Natural killer cell (primary cell): Measurements from ENCODE around the gene RUNX1. TPM values are rescaled to one million over a fixed set of nuclear protein-coding genes. Genes with fewer than 3 reads are reported as not detected.

Source experiments
- ATAC-seq, 3 donors: fragments of 150-1000 bp in 2 of 3; fragments of 200-7000 bp in 1 of 3; cut with Tn5 transposase; 1 replicate in 1 of 3; 2 replicates in 2 of 3; pipeline ENCODE4 v1.10.0; 2021; ENCODE audit warnings: mild to moderate bottlenecking in 2 of 3, moderate library complexity in 2 of 3
- DNase-seq, 2 donors: peaks; one replicate each; pipeline versions ENCODE4 v3.0.0 to v3.0.0-alpha.2; 2013 to 2021; ENCODE audit warnings: mixed read lengths in 1 of 2
- H3K27ac ChIP-seq: one replicate; pipeline ENCODE4 v1.5.1; 2013; ENCODE audit warnings: mild to moderate bottlenecking, low read length
- H3K27me3 ChIP-seq: one replicate; pipeline ENCODE4 v1.6.1; 2013; ENCODE audit warnings: low read length; ENCODE audit not compliant: control insufficient read depth, insufficient read depth
- H3K36me3 ChIP-seq: one replicate; pipeline ENCODE4 v1.6.1; 2013; ENCODE audit warnings: low read length; ENCODE audit not compliant: control insufficient read depth, insufficient read depth
- H3K4me1 ChIP-seq: one replicate; pipeline ENCODE4 v1.6.1; 2013; ENCODE audit warnings: low read length; ENCODE audit not compliant: control insufficient read depth, insufficient read depth
- H3K4me3 ChIP-seq: one replicate; pipeline ENCODE4 v1.5.1; 2013; ENCODE audit warnings: low read length
- H3K9me3 ChIP-seq: one replicate; pipeline ENCODE4 v1.6.1; 2013; ENCODE audit warnings: low read length; ENCODE audit not compliant: control insufficient read depth, insufficient read depth
- H3K27ac Mint-ChIP-seq, 2 donors: one replicate each; pipeline ENCODE4 v1.8.0; 2022; ENCODE audit warnings: mild to moderate bottlenecking in 2 of 2, mixed read lengths in 2 of 2, moderate library complexity in 1 of 2
- H3K27me3 Mint-ChIP-seq, 2 donors: one replicate each; pipeline ENCODE4 v1.8.0; 2022; ENCODE audit warnings: low read depth in 2 of 2, mixed read lengths in 2 of 2
- H3K36me3 Mint-ChIP-seq: one replicate; pipeline ENCODE4 v1.8.0; 2022; ENCODE audit warnings: mixed read lengths
- H3K4me1 Mint-ChIP-seq, 2 donors: one replicate each; pipeline ENCODE4 v1.8.0; 2022; ENCODE audit warnings: mixed read lengths in 2 of 2
- H3K4me3 Mint-ChIP-seq: one replicate; pipeline ENCODE4 v1.8.0; 2022; ENCODE audit warnings: mild to moderate bottlenecking, moderate library complexity, mixed read lengths
- H3K9me3 Mint-ChIP-seq, 2 donors: one replicate each; pipeline ENCODE4 v1.8.0; 2022; ENCODE audit warnings: mixed read lengths in 2 of 2
- WGBS: methylation state at CpG from one replicate; pipeline ENCODE4 v1.1.7; 2013; ENCODE audit warnings: missing lambda C conversion rate; ENCODE audit not compliant: insufficient coverage; 5-methylcytosine and 5-hydroxymethylcytosine counted together
- intact Hi-C: fragments of 100-400 bp; cut with micrococcal nuclease; formaldehyde crosslinking; loops from one replicate; pipeline ENCODE4 v1.14.2; 2022
- total RNA-seq, 4 donors: library from RNA; stranded (reverse); fragments of 120-200 nt in 1 of 4; gene quantifications; one replicate each; pipeline versions ENCODE4 v1.2.3 to v1.2.4, GENCODE V29; 2013 to 2022
- TF ChIP-seq, protein P1 (sequence below): fragments of 200-600 bp; IDR thresholded peaks from one replicate; pipeline ENCODE4 v1.8.0; 2022; ENCODE audit warnings: antibody characterized with exemption

The RUNX1 gene
- total RNA-seq, 3 donors from 2014 or later (not counting 1 experiment from before 2014, with no cell fraction given) = 62.1 to 171 (median 98.2) TPM

DNA sequence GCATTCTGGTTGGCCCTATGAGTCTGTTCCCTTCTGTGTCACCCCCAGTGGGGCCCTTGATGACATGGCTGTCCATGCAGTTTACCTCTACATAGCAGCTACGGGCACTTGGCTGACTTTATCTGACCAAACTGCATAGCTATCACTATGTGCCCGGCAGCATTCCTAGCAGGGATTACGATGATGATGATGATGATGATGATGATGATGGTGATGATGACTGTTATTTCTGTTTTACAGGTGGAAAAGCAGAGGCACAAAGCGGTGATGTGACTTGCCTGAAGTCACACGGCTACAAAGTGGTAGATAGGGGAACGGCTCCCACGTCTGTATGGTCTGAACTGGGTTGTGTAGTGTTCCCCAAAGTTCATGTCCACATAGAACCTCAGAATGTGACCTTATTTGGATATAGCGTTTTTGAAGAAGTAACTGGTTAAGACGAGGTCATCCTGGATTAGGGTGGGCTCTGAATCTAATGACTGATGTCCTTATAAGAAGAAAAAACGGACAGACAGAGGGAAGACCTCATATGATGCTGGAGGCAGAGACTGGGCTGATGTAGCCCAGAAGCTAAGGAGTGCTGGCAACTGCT, 57.6 kb downstream of the RUNX1 start:
- DNase-seq = no peak
- no peaks in the 10 kb centered on the region for H3K27me3 ChIP-seq
- no peak for ATAC-seq
- Mint-ChIP-seq H3K4me1 (peaks cover 67 to 70% of the 10 kb centered on the region in 2 donors), H3K36me3 (no peaks in the 10 kb centered on the region), H3K9me3 (no peaks in the 10 kb centered on the region), H3K27ac (peak overlapping the region; percentile 10 to 25), H3K27me3 (no peaks in the 10 kb centered on the region), H3K4me3 (peak overlapping the region; percentile 18)
- 86% methylated on average over 10 of the region's 10 CpGs for WGBS
- intact Hi-C loops = no loop called here
- H3K36me3 ChIP-seq = peaks cover 2% of the 10 kb centered on the region
- TF ChIP-seq, protein P1, sequence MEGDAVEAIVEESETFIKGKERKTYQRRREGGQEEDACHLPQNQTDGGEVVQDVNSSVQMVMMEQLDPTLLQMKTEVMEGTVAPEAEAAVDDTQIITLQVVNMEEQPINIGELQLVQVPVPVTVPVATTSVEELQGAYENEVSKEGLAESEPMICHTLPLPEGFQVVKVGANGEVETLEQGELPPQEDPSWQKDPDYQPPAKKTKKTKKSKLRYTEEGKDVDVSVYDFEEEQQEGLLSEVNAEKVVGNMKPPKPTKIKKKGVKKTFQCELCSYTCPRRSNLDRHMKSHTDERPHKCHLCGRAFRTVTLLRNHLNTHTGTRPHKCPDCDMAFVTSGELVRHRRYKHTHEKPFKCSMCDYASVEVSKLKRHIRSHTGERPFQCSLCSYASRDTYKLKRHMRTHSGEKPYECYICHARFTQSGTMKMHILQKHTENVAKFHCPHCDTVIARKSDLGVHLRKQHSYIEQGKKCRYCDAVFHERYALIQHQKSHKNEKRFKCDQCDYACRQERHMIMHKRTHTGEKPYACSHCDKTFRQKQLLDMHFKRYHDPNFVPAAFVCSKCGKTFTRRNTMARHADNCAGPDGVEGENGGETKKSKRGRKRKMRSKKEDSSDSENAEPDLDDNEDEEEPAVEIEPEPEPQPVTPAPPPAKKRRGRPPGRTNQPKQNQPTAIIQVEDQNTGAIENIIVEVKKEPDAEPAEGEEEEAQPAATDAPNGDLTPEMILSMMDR = no peak
- H3K9me3 ChIP-seq = no peaks in the 10 kb centered on the region
- no peak overlapping the region for H3K27ac ChIP-seq
- no peak overlapping the region for H3K4me3 ChIP-seq
- peaks cover 61% of the 10 kb centered on the region for H3K4me1 ChIP-seq

DNA sequence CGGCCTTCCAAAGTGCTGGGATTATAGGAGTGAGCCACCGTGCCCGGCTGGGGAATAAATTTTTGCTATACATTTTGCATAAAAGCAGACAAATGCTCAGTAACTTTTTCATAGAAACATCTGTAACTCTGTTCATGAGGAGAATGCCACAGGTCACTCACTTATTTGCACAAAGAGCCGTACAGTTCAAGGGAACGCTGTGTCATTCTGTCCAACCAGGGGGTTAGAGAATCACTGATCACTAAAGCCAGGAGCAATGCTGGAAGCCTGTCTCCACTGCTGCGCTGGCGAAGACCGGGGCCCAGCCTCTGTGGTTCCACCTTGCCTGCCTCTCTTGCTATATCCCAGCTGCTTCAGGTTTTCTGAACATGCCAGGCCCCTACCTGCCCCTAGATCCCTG, 58.3 kb downstream of the RUNX1 start:
- Mint-ChIP-seq H3K27ac (peak overlapping the region; percentile 10 to 25), H3K36me3 (no peaks in the 10 kb centered on the region), H3K4me1 (peaks cover 67 to 69% of the 10 kb centered on the region in 2 donors), H3K4me3 (no peak overlapping the region), H3K27me3 (no peaks in the 10 kb centered on the region), H3K9me3 (no peaks in the 10 kb centered on the region)
- WGBS = over 99% methylated on average over 8 of the region's 8 CpGs
- Histone ChIP-seq H3K27ac (no peak overlapping the region), H3K4me1 (peaks cover 61% of the 10 kb centered on the region), H3K9me3 (no peaks in the 10 kb centered on the region), H3K36me3 (no peaks in the 10 kb centered on the region), H3K4me3 (no peak overlapping the region), H3K27me3 (no peaks in the 10 kb centered on the region)
- intact Hi-C loops = no loop called here
- ATAC-seq (no peak), DNase-seq (no peak)
- TF ChIP-seq, protein P1 = no peak

DNA sequence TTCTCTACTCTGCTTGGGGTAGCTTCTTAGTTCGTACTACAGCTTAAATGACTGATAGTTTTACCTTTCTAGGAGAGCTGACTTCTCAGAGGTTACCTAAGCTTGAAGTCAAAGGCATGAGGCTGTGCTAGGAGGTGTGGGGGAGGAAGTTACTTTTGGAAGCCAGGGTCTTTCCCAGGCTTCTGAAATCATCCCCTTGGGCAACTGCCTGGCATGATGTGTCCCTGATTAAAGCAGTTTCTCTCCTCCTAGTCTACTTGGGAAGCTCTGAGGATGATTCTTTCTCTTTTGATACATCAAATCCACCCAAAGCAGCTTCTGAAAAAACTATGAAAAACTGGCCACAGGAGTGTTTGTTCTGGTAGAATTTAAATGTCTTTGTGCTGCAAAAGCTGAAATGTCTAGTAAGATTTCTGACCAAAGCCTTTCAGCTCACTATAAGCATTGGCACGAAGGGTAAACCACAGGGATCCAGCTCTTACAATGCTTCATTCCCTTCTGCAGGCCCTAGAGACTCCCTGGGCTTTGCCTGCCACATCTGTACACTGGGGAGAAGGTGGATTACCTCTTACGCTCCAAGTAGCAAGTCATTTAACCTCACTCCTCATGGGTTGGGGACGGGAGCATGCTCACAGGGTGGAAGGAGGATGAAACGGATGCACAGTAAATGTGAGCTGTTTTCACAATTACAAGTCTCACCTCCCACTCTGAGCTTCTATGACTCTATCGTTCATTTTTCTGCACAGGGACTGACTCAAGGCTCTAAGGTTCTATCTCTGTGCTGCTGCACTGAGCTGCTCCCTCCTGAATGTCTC, 59.6 kb downstream of the RUNX1 start:
- intact Hi-C loops = no loop called here
- Histone ChIP-seq H3K9me3 (no peaks in the 10 kb centered on the region), H3K4me3 (no peak overlapping the region), H3K27ac (peak overlapping the region; percentile 9), H3K4me1 (peaks cover 61% of the 10 kb centered on the region), H3K36me3 (no peaks in the 10 kb centered on the region), H3K27me3 (no peaks in the 10 kb centered on the region)
- TF ChIP-seq, protein P1 = no peak
- H3K27me3 Mint-ChIP-seq = no peaks in the 10 kb centered on the region
- H3K9me3 Mint-ChIP-seq = no peaks in the 10 kb centered on the region
- peaks cover 65 to 71% of the 10 kb centered on the region in 2 donors for H3K4me1 Mint-ChIP-seq
- peak in 2 of 3 donors; percentile 46 to 58 for ATAC-seq
- peak in 1 of 2 donors; percentile 30 for DNase-seq
- peak overlapping the region; percentile 45 for H3K4me3 Mint-ChIP-seq
- no peaks in the 10 kb centered on the region for H3K36me3 Mint-ChIP-seq
- peak overlapping the region; percentile 45 to 91 for H3K27ac Mint-ChIP-seq
- WGBS = 45% methylated on average over 6 of the region's 6 CpGs
